Body of pancreas (tissue), 4 donors: Measurements from ENCODE around the gene ITPRID1.

Source experiments
- POLR2A ChIP-seq, 3 donors: fragments of 450-650 bp; IDR thresholded peaks; one replicate each; pipeline ENCODE4 v1.6.1; 2016; ENCODE audit warnings: antibody characterized with exemption in 3 of 3, mild to moderate bottlenecking in 2 of 3
- TF ChIP-seq, protein P1 (sequence below), 7 experiments: fragments of 450-650 bp in 4 of 7; fragments of 200-600 bp in 3 of 7; sonication (generic) in 3 of 7; IDR thresholded peaks; one replicate each; pipeline ENCODE4 v1.5.1; 2016 to 2019; ENCODE audit warnings: antibody characterized with exemption in 7 of 7

DNA sequence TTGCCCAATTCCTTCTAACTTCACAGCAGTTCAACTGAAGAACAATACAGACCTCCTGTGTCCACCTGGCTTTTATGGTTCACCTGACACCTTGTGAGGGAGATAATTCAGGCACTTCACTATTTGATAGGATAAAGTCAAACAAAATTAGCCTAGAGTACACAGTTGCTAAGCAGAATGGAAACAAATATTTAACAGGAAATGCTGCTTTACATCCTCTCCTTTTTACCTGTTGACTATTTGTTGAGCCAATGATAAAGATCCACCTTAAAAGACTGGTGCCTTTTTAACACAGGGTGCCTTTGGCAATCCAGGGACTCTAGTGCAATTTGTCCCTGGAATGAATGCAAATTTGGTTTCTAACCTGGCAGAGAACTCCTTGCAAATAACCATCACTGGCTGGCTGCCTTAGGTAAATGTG, 39.8 kb downstream of the ITPRID1 start:
- TF ChIP-seq, protein P1, sequence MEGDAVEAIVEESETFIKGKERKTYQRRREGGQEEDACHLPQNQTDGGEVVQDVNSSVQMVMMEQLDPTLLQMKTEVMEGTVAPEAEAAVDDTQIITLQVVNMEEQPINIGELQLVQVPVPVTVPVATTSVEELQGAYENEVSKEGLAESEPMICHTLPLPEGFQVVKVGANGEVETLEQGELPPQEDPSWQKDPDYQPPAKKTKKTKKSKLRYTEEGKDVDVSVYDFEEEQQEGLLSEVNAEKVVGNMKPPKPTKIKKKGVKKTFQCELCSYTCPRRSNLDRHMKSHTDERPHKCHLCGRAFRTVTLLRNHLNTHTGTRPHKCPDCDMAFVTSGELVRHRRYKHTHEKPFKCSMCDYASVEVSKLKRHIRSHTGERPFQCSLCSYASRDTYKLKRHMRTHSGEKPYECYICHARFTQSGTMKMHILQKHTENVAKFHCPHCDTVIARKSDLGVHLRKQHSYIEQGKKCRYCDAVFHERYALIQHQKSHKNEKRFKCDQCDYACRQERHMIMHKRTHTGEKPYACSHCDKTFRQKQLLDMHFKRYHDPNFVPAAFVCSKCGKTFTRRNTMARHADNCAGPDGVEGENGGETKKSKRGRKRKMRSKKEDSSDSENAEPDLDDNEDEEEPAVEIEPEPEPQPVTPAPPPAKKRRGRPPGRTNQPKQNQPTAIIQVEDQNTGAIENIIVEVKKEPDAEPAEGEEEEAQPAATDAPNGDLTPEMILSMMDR (IDR thresholded peaks at IDR 0.05), result no peak
- TF ChIP-seq POLR2A (IDR thresholded peaks at IDR 0.05), result no peak
